ENCODE data around the gene FGD5. TPM values are rescaled to one million over a fixed set of nuclear protein-coding genes. Genes with fewer than 3 reads are reported as not detected.

The FGD5 gene
- total RNA-seq, 2 donors from 2014 or later = not detected

- no peaks in the 10 kb centered on the region for H3K27me3 Mint-ChIP-seq
- peaks cover 40% of the 10 kb centered on the region for H3K4me1 Mint-ChIP-seq
- peaks cover 2% of the 10 kb centered on the region for H3K36me3 Mint-ChIP-seq (ENCODE audit: low read depth)
- H3K9me3 ChIP-seq (ENCODE audit: control insufficient read depth, low read length, poor library complexity, severe bottlenecking) = no peaks in the 10 kb centered on the region
- ATAC-seq (peak; percentile 69), DNase-seq (peak; percentile 86 to 89 (median 86))
- peak within 1 kb of the TSS; percentile 99 for H3K4me3 Mint-ChIP-seq
- peak within 1 kb of the TSS; percentile 99 for H3K27ac Mint-ChIP-seq
Observed at GRCh38 chr3:14947100-14947885, 128.5 kb downstream of the FGD5 start, which contains the start of gene NR2C2. TSS of gene NR2C2 (plus strand) at chr3:14947583. CDS start at chr3:15003915, 56,332 bp downstream.

GRCh38 chr3:14947886-14948608 is 129.3 kb downstream of the FGD5 start:
- ATAC-seq (peak; percentile 91), DNase-seq (peak; percentile 91 to 94 (median 93))
- no peaks in the 10 kb centered on the region for H3K9me3 ChIP-seq (ENCODE audit: control insufficient read depth, low read length, poor library complexity, severe bottlenecking)
- H3K4me1 Mint-ChIP-seq = peaks cover 43% of the 10 kb centered on the region
- no peaks in the 10 kb centered on the region for H3K27me3 Mint-ChIP-seq
- peak overlapping the region; percentile 99 for H3K4me3 Mint-ChIP-seq
- peak overlapping the region; percentile 99 for H3K27ac Mint-ChIP-seq
- peaks cover 2% of the 10 kb centered on the region for H3K36me3 Mint-ChIP-seq (ENCODE audit: low read depth)

- no peaks in the 10 kb centered on the region for H3K9me3 ChIP-seq (ENCODE audit: control insufficient read depth, low read length, poor library complexity, severe bottlenecking)
- DNase-seq (no peak), ATAC-seq (no peak)
- H3K36me3 Mint-ChIP-seq (ENCODE audit: low read depth) = peaks cover 2% of the 10 kb centered on the region
- H3K27ac Mint-ChIP-seq = peak overlapping the region; percentile 99
- H3K4me1 Mint-ChIP-seq = peaks cover 42% of the 10 kb centered on the region
- peak overlapping the region; percentile 99 for H3K4me3 Mint-ChIP-seq
- no peaks in the 10 kb centered on the region for H3K27me3 Mint-ChIP-seq
Observed at GRCh38 chr3:14948609-14949038, 129.9 kb downstream of the FGD5 start.

GRCh38 chr3:14949126-14949525 is 130.4 kb downstream of the FGD5 start:
- Mint-ChIP-seq H3K4me3 (peak overlapping the region; percentile 99), H3K36me3 (ENCODE audit: low read depth) (peaks cover 2% of the 10 kb centered on the region), H3K27ac (peak overlapping the region; percentile 99), H3K4me1 (peaks cover 42% of the 10 kb centered on the region), H3K27me3 (no peaks in the 10 kb centered on the region)
- H3K9me3 ChIP-seq (ENCODE audit: control insufficient read depth, low read length, poor library complexity, severe bottlenecking) = no peaks in the 10 kb centered on the region
- ATAC-seq = no peak
- no peak for DNase-seq

- no peaks in the 10 kb centered on the region for H3K27me3 Mint-ChIP-seq
- no peak overlapping the region for H3K4me3 Mint-ChIP-seq
- ATAC-seq = no peak
- H3K9me3 ChIP-seq (ENCODE audit: control insufficient read depth, low read length, poor library complexity, severe bottlenecking) = no peaks in the 10 kb centered on the region
- no peak for DNase-seq
- peak overlapping the region; percentile 32 for H3K27ac Mint-ChIP-seq
- H3K36me3 Mint-ChIP-seq (ENCODE audit: low read depth) = peaks cover 2% of the 10 kb centered on the region
- peaks cover 43% of the 10 kb centered on the region for H3K4me1 Mint-ChIP-seq
Observed at GRCh38 chr3:14950274-14950673, 131.5 kb downstream of the FGD5 start.

- ATAC-seq (no peak), DNase-seq (no peak)
- Mint-ChIP-seq H3K4me1 (peaks cover 40% of the 10 kb centered on the region), H3K27ac (peak overlapping the region; percentile 96), H3K36me3 (ENCODE audit: low read depth) (peaks cover 7% of the 10 kb centered on the region), H3K4me3 (no peak overlapping the region), H3K27me3 (no peaks in the 10 kb centered on the region)
- no peaks in the 10 kb centered on the region for H3K9me3 ChIP-seq (ENCODE audit: control insufficient read depth, low read length, poor library complexity, severe bottlenecking)
Observed at GRCh38 chr3:14957153-14957552, 138.4 kb downstream of the FGD5 start.

GRCh38 chr3:14957925-14958324 is 139.2 kb downstream of the FGD5 start:
- Mint-ChIP-seq H3K4me1 (peaks cover 39% of the 10 kb centered on the region), H3K27ac (peak overlapping the region; percentile 96), H3K36me3 (ENCODE audit: low read depth) (peaks cover 7% of the 10 kb centered on the region), H3K27me3 (no peaks in the 10 kb centered on the region), H3K4me3 (peak overlapping the region; percentile 2)
- DNase-seq (no peak), ATAC-seq (no peak)
- no peaks in the 10 kb centered on the region for H3K9me3 ChIP-seq (ENCODE audit: control insufficient read depth, low read length, poor library complexity, severe bottlenecking)

- Mint-ChIP-seq H3K4me1 (peaks cover 37% of the 10 kb centered on the region), H3K4me3 (peak overlapping the region; percentile 89), H3K36me3 (ENCODE audit: low read depth) (peaks cover 7% of the 10 kb centered on the region), H3K27ac (peak overlapping the region; percentile 96), H3K27me3 (no peaks in the 10 kb centered on the region)
- ATAC-seq (peak; percentile 27), DNase-seq (no peak)
- H3K9me3 ChIP-seq (ENCODE audit: control insufficient read depth, low read length, poor library complexity, severe bottlenecking) = no peaks in the 10 kb centered on the region
Observed at GRCh38 chr3:14959359-14959943, 140.7 kb downstream of the FGD5 start.

GRCh38 chr3:14962762-14963161 is 144.0 kb downstream of the FGD5 start:
- H3K27ac Mint-ChIP-seq = peak overlapping the region; percentile 6
- no peaks in the 10 kb centered on the region for H3K9me3 ChIP-seq (ENCODE audit: control insufficient read depth, low read length, poor library complexity, severe bottlenecking)
- H3K36me3 Mint-ChIP-seq (ENCODE audit: low read depth) = peaks cover 10% of the 10 kb centered on the region
- no peak overlapping the region for H3K4me3 Mint-ChIP-seq
- DNase-seq (no peak), ATAC-seq (no peak)
- H3K4me1 Mint-ChIP-seq = peaks cover 21% of the 10 kb centered on the region
- no peaks in the 10 kb centered on the region for H3K27me3 Mint-ChIP-seq

GRCh38 chr3:14967285-14967684 is 148.5 kb downstream of the FGD5 start:
- H3K4me3 Mint-ChIP-seq = no peak overlapping the region
- no peaks in the 10 kb centered on the region for H3K27me3 Mint-ChIP-seq
- peaks cover 6% of the 10 kb centered on the region for H3K4me1 Mint-ChIP-seq
- ATAC-seq = no peak
- H3K27ac Mint-ChIP-seq = no peak overlapping the region
- no peak for DNase-seq
- H3K9me3 ChIP-seq (ENCODE audit: control insufficient read depth, low read length, poor library complexity, severe bottlenecking) = no peaks in the 10 kb centered on the region
- H3K36me3 Mint-ChIP-seq (ENCODE audit: low read depth) = peaks cover 3% of the 10 kb centered on the region

- no peak overlapping the region for H3K27ac Mint-ChIP-seq
- ATAC-seq (no peak), DNase-seq (no peak)
- no peak overlapping the region for H3K4me3 Mint-ChIP-seq
- peaks cover 2% of the 10 kb centered on the region for H3K4me1 Mint-ChIP-seq
- no peaks in the 10 kb centered on the region for H3K9me3 ChIP-seq (ENCODE audit: control insufficient read depth, low read length, poor library complexity, severe bottlenecking)
- no peaks in the 10 kb centered on the region for H3K27me3 Mint-ChIP-seq
- peaks cover 3% of the 10 kb centered on the region for H3K36me3 Mint-ChIP-seq (ENCODE audit: low read depth)
Observed at GRCh38 chr3:14969671-14970070, 150.9 kb downstream of the FGD5 start.

- Mint-ChIP-seq H3K27ac (no peak overlapping the region), H3K4me1 (peaks cover 26% of the 10 kb centered on the region), H3K27me3 (no peaks in the 10 kb centered on the region), H3K4me3 (no peak overlapping the region), H3K36me3 (ENCODE audit: low read depth) (no peaks in the 10 kb centered on the region)
- ATAC-seq = no peak
- DNase-seq = no peak
- H3K9me3 ChIP-seq (ENCODE audit: control insufficient read depth, low read length, poor library complexity, severe bottlenecking) = no peaks in the 10 kb centered on the region
Observed at GRCh38 chr3:14976317-14976716, 157.6 kb downstream of the FGD5 start.

GRCh38 chr3:14980689-14981088 is 161.9 kb downstream of the FGD5 start:
- no peaks in the 10 kb centered on the region for H3K27me3 Mint-ChIP-seq
- DNase-seq (no peak), ATAC-seq (peak; percentile 48)
- peaks cover 23% of the 10 kb centered on the region for H3K4me1 Mint-ChIP-seq
- no peak overlapping the region for H3K4me3 Mint-ChIP-seq
- no peaks in the 10 kb centered on the region for H3K9me3 ChIP-seq (ENCODE audit: control insufficient read depth, low read length, poor library complexity, severe bottlenecking)
- no peak overlapping the region for H3K27ac Mint-ChIP-seq
- H3K36me3 Mint-ChIP-seq (ENCODE audit: low read depth) = peaks cover 2% of the 10 kb centered on the region
